ENCODE measurements around the gene NUMBL. TPM values are rescaled to one million over a fixed set of nuclear protein-coding genes. Genes with fewer than 3 reads are reported as not detected.

NUMBL gene
- total and polyA plus RNA-seq, 9 of the 15 experiments (the other 6 are each of a cell fraction or from before 2014, with no cell fraction given) = 0.39 to 38.6 (median 6.6) TPM

DNA sequence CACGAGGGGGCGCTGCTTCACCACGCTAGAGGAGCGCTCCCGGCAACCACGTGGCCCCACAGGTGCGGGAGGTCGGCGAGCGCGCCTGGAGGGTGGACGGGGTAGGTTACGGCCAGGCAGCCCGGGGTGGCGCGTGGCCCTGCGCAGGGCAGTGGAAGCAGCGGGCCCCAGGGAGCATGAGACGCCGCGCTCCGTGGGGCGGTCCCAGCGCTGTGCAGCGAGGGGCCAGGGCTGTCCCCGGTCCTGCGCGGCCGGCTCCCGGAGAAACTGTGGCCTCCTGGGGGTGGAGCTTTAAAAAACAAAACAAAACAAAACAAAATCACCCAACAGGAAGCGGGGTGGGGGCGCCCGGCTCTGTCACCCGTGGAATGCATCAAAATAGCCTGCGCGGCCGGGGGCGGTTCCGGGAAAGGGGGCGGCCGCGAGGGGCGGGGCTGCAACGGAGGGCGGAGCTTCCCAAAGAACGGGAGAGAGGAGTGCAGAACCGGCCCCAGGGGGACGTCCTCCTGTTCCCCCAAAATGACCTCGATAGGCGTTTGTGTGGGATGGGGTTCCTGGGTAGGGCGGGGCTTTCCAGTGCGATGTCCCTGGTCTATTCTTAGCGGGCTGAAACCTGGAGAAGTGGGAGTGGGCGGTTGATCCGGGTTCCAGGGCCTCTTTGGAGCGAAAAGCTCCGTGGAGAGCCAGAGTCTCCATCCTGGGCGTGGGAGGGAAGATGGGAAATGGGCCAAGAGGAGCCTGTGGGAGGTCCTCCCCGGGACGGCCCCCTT lies 27.3 kb downstream of the NUMBL start (continued):
- TF ChIP-seq, protein P1, sequence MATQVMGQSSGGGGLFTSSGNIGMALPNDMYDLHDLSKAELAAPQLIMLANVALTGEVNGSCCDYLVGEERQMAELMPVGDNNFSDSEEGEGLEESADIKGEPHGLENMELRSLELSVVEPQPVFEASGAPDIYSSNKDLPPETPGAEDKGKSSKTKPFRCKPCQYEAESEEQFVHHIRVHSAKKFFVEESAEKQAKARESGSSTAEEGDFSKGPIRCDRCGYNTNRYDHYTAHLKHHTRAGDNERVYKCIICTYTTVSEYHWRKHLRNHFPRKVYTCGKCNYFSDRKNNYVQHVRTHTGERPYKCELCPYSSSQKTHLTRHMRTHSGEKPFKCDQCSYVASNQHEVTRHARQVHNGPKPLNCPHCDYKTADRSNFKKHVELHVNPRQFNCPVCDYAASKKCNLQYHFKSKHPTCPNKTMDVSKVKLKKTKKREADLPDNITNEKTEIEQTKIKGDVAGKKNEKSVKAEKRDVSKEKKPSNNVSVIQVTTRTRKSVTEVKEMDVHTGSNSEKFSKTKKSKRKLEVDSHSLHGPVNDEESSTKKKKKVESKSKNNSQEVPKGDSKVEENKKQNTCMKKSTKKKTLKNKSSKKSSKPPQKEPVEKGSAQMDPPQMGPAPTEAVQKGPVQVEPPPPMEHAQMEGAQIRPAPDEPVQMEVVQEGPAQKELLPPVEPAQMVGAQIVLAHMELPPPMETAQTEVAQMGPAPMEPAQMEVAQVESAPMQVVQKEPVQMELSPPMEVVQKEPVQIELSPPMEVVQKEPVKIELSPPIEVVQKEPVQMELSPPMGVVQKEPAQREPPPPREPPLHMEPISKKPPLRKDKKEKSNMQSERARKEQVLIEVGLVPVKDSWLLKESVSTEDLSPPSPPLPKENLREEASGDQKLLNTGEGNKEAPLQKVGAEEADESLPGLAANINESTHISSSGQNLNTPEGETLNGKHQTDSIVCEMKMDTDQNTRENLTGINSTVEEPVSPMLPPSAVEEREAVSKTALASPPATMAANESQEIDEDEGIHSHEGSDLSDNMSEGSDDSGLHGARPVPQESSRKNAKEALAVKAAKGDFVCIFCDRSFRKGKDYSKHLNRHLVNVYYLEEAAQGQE (IDR thresholded peaks at IDR 0.05; ENCODE audit: borderline replicate concordance) = peak; percentile 95
- TF ChIP-seq, protein P1 (CRISPR knock-in tag; IDR thresholded peaks at IDR 0.05; ENCODE audit: low read depth) = no peak
- TF ChIP-seq U2AF1 (optimal IDR thresholded peaks at IDR 0.05; ENCODE audit: low read depth, low read length) (peak; percentile 76), NFATC3 (IDR thresholded peaks at IDR 0.05) (no peak), MYBL2 (IDR thresholded peaks at IDR 0.05; ENCODE audit: low read depth) (no peak), MYBL2 (CRISPR knock-in tag; IDR thresholded peaks at IDR 0.05; ENCODE audit: borderline replicate concordance) (no peak), GABPB2 (CRISPR knock-in tag; conservative IDR thresholded peaks at IDR 0.05) (no peak), SIN3B (IDR thresholded peaks at IDR 0.05; ENCODE audit: low read depth) (peak; percentile 40; the same call in 1 of the 2 replicates), NFE2 (IDR thresholded peaks at IDR 0.05; ENCODE audit: low read depth) (0 out of 2 replicates have a peak, but pooled peaks have one; percentile 30), MAFF (IDR thresholded peaks at IDR 0.05; ENCODE audit: low read length) (no peak), PRPF4 (IDR thresholded peaks at IDR 0.05; ENCODE audit: insufficient read depth, low read depth, low read length, poor library complexity, severe bottlenecking) (no peak), HNRNPL (IDR thresholded peaks at IDR 0.05; ENCODE audit: low read depth, low read length) (0 out of 2 replicates have a peak, but pooled peaks have one; percentile 57), FOSL1 (tag; conservative IDR thresholded peaks at IDR 0.05) (no peak; the same call in 1 of the 2 replicates), JUNB (CRISPR knock-in tag; conservative IDR thresholded peaks at IDR 0.05) (no peak), TAF9B (IDR thresholded peaks at IDR 0.05; ENCODE audit: partially characterized antibody) (no peak), ILK (tag; IDR thresholded peaks at IDR 0.05; ENCODE audit: borderline replicate concordance, low read depth) (no peak), ZNF121 (CRISPR knock-in tag; conservative IDR thresholded peaks at IDR 0.05) (no peak)

Data from K562 (cell line).